ENCODE results near the gene UBE4B. TPM values are rescaled to one million over a fixed set of nuclear protein-coding genes. Genes with fewer than 3 reads are reported as not detected.

UBE4B gene
- total RNA-seq, 1 donor from 2014 or later = 36.2 TPM

GRCh38 chr1:10113501-10113900 is 80.7 kb downstream of the UBE4B start:
- no peak for DNase-seq
- H3K4me1 ChIP-seq = no peaks in the 10 kb centered on the region
- H3K4me3 ChIP-seq = no peak overlapping the region
- TF ChIP-seq, protein P1, sequence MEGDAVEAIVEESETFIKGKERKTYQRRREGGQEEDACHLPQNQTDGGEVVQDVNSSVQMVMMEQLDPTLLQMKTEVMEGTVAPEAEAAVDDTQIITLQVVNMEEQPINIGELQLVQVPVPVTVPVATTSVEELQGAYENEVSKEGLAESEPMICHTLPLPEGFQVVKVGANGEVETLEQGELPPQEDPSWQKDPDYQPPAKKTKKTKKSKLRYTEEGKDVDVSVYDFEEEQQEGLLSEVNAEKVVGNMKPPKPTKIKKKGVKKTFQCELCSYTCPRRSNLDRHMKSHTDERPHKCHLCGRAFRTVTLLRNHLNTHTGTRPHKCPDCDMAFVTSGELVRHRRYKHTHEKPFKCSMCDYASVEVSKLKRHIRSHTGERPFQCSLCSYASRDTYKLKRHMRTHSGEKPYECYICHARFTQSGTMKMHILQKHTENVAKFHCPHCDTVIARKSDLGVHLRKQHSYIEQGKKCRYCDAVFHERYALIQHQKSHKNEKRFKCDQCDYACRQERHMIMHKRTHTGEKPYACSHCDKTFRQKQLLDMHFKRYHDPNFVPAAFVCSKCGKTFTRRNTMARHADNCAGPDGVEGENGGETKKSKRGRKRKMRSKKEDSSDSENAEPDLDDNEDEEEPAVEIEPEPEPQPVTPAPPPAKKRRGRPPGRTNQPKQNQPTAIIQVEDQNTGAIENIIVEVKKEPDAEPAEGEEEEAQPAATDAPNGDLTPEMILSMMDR (IDR thresholded peaks at IDR 0.05) = no peak
- no peaks in the 10 kb centered on the region for H3K27me3 ChIP-seq
- H3K27ac ChIP-seq = no peak overlapping the region
- H3K9me3 ChIP-seq = no peaks in the 10 kb centered on the region
- no peak for ATAC-seq
- peaks cover 48% of the 10 kb centered on the region for H3K36me3 ChIP-seq
- intact Hi-C loops (cut with DNase I) = no loop called here

GRCh38 chr1:10114746-10115145 is 82.0 kb downstream of the UBE4B start:
- intact Hi-C loops (cut with DNase I) = no loop called here
- H3K36me3 ChIP-seq = peaks cover 50% of the 10 kb centered on the region
- TF ChIP-seq, protein P1 (IDR thresholded peaks at IDR 0.05) = no peak
- no peaks in the 10 kb centered on the region for H3K4me1 ChIP-seq
- H3K9me3 ChIP-seq = no peaks in the 10 kb centered on the region
- H3K27me3 ChIP-seq = no peaks in the 10 kb centered on the region
- no peak overlapping the region for H3K27ac ChIP-seq
- DNase-seq (no peak), ATAC-seq (no peak)
- no peak overlapping the region for H3K4me3 ChIP-seq

- no peak overlapping the region for H3K4me3 ChIP-seq
- H3K9me3 ChIP-seq = no peaks in the 10 kb centered on the region
- H3K27me3 ChIP-seq = no peaks in the 10 kb centered on the region
- ATAC-seq = no peak
- no peak overlapping the region for H3K27ac ChIP-seq
- intact Hi-C loops (cut with DNase I) = no loop called here
- TF ChIP-seq, protein P1 (IDR thresholded peaks at IDR 0.05) = no peak
- DNase-seq = no peak
- H3K4me1 ChIP-seq = no peaks in the 10 kb centered on the region
- peaks cover 69% of the 10 kb centered on the region for H3K36me3 ChIP-seq
Observed at GRCh38 chr1:10117132-10117531, 84.4 kb downstream of the UBE4B start.

DNA sequence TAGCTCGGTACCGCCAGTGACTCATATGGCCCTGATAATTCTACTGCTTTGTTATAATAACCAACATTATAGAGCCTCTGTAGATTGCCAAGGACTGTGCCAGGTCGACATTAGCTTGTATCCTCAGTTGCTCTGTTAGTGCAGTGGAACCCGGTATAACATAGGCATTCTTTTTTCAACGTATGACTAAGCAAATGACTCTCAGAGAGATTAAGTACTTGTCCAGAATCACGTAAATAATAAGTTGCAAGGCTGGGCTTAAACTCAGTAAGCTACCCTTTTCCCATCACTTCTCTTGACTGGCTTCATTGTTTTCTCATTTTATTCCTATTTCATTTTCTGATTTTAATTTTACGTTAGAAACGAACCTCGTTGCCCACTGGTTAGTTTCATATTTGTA is 85.1 kb downstream of the UBE4B start:
- H3K4me1 ChIP-seq = no peaks in the 10 kb centered on the region
- TF ChIP-seq, protein P1 (IDR thresholded peaks at IDR 0.05) = no peak
- peaks cover 77% of the 10 kb centered on the region for H3K36me3 ChIP-seq
- DNase-seq (no peak), ATAC-seq (no peak)
- no peaks in the 10 kb centered on the region for H3K27me3 ChIP-seq
- no peak overlapping the region for H3K27ac ChIP-seq
- intact Hi-C loops (cut with DNase I) = no loop called here
- no peak overlapping the region for H3K4me3 ChIP-seq
- H3K9me3 ChIP-seq = no peaks in the 10 kb centered on the region

DNA sequence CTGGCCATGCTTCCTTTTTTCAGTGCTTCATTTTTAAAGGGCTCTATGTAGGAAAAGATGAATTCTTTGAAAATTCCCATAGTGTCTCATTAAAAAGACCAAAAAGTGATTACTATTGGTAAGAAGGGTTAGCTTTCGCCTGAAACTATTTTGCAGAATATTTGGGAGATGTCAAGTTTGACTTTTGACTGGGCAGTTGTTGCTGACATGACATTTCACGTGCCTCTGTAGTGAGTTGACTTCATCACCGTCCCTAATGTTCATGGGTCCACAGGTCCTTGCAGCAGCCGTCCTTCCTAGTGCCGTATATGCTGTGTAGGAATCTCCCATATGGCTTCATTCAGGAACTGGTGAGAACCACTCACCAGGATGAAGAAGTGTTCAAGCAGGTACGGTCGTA is 88.9 kb downstream of the UBE4B start:
- peaks cover 64% of the 10 kb centered on the region for H3K36me3 ChIP-seq
- DNase-seq (no peak), ATAC-seq (no peak)
- H3K4me1 ChIP-seq = no peaks in the 10 kb centered on the region
- TF ChIP-seq, protein P1 (IDR thresholded peaks at IDR 0.05) = no peak
- H3K9me3 ChIP-seq = no peaks in the 10 kb centered on the region
- H3K27me3 ChIP-seq = no peaks in the 10 kb centered on the region
- no peak overlapping the region for H3K4me3 ChIP-seq
- intact Hi-C loops (cut with DNase I) = no loop called here
- H3K27ac ChIP-seq = no peak overlapping the region

GRCh38 chr1:10122926-10123325 is 90.2 kb downstream of the UBE4B start:
- Histone ChIP-seq H3K27ac (no peak overlapping the region), H3K27me3 (no peaks in the 10 kb centered on the region), H3K4me1 (no peaks in the 10 kb centered on the region), H3K9me3 (no peaks in the 10 kb centered on the region), H3K36me3 (peaks cover 62% of the 10 kb centered on the region), H3K4me3 (no peak overlapping the region)
- DNase-seq (no peak), ATAC-seq (no peak)
- intact Hi-C loops (cut with DNase I) = no loop called here
- TF ChIP-seq, protein P1 (IDR thresholded peaks at IDR 0.05) = no peak
